OCI-LY1 (cell line): ENCODE data around the gene CCNE1.
A peak's percentile ranks its signal among the peaks of the same experiment; 100 is the strongest.

Experiments used
- H2AFZ ChIP-seq: fragments of 200-600 bp; sonication (generic), shearing (Covaris generic); 2 replicates; pipeline ENCODE4 v1.6.0; 2014; ENCODE audit warnings: antibody characterized with exemption, mild to moderate bottlenecking, low read length
- H3F3A ChIP-seq: fragments of 200-600 bp; sonication (generic), shearing (Covaris generic); 2 replicates; pipeline ENCODE4 v1.6.0; 2014; ENCODE audit warnings: mild to moderate bottlenecking, antibody characterized with exemption, low read length, moderate library complexity; ENCODE audit not compliant: insufficient read depth
- H3K27ac ChIP-seq: fragments of 200-600 bp; sonication (generic); 2 replicates; pipeline ENCODE4 v1.5.1; 2014; ENCODE audit warnings: low read length, mixed run types, mild to moderate bottlenecking, low read depth; ENCODE audit not compliant: poor library complexity, severe bottlenecking
- H3K27me3 ChIP-seq: fragments of 200-600 bp; sonication (generic); 2 replicates; pipeline ENCODE4 v1.6.0; 2014; ENCODE audit warnings: antibody characterized with exemption, mild to moderate bottlenecking, low read length, moderate library complexity; ENCODE audit not compliant: insufficient read depth
- H3K36me3 ChIP-seq: fragments of 200-600 bp; sonication (generic); 2 replicates; pipeline ENCODE4 v1.6.1; 2014; ENCODE audit warnings: mild to moderate bottlenecking, antibody characterized with exemption, low read length, moderate library complexity, mixed read lengths; ENCODE audit not compliant: insufficient read depth
- H3K4me1 ChIP-seq: fragments of 200-600 bp; sonication (generic); 2 replicates; pipeline ENCODE4 v1.5.1; 2014; ENCODE audit warnings: mild to moderate bottlenecking, low read length, moderate library complexity; ENCODE audit not compliant: insufficient read depth, severe bottlenecking
- H3K4me2 ChIP-seq: fragments of 200-600 bp; sonication (generic), shearing (Covaris generic); 2 replicates; pipeline ENCODE4 v1.6.1; 2014; ENCODE audit warnings: low read length
- H3K4me3 ChIP-seq: fragments of 200-600 bp; sonication (generic); 2 replicates; pipeline ENCODE4 v1.5.1; 2014; ENCODE audit warnings: low read length, low read depth, mild to moderate bottlenecking, mixed read lengths; ENCODE audit not compliant: poor library complexity, severe bottlenecking
- H3K79me2 ChIP-seq: fragments of 200-600 bp; shearing (Covaris generic); 2 replicates; pipeline ENCODE4 v1.6.1; 2016; ENCODE audit warnings: mixed run types, low read length, mixed read lengths; ENCODE audit not compliant: insufficient read depth
- H3K9ac ChIP-seq: fragments of 200-600 bp; sonication (generic), shearing (Covaris generic); 2 replicates; pipeline ENCODE4 v1.6.1; 2014; ENCODE audit warnings: mild to moderate bottlenecking, low read length, mixed read lengths
- H3K9me2 ChIP-seq: fragments of 200-600 bp; sonication (generic), shearing (Covaris generic); 2 replicates; pipeline ENCODE4 v1.6.1; 2014; ENCODE audit warnings: low read depth, mild to moderate bottlenecking, low read length, mixed read lengths
- H3K9me3 ChIP-seq: fragments of 200-600 bp; shearing (Covaris generic); 2 replicates; pipeline ENCODE4 v1.6.1; 2014; ENCODE audit warnings: low read length, mixed read lengths
- H4K20me1 ChIP-seq: fragments of 200-600 bp; sonication (generic), shearing (Covaris generic); 2 replicates; pipeline ENCODE4 v1.6.0; 2016; ENCODE audit warnings: mild to moderate bottlenecking, low read length; ENCODE audit not compliant: insufficient read depth
- EZH2 ChIP-seq: fragments of 200-600 bp; sonication (generic), shearing (Covaris generic); IDR thresholded peaks from 2 replicates; pipeline ENCODE4 v1.8.0; 2017; ENCODE audit warnings: borderline replicate concordance, mixed run types, mild to moderate bottlenecking, antibody characterized with exemption, low read length, moderate library complexity, mixed read lengths
- TF ChIP-seq, protein P1 (sequence below): fragments of 200-600 bp; sonication (generic), shearing (Covaris generic); IDR thresholded peaks from 2 replicates; pipeline ENCODE4 v1.5.1; 2017; ENCODE audit warnings: mild to moderate bottlenecking, antibody characterized with exemption, low read length, moderate library complexity, mixed read lengths

The CCNE1 gene

GRCh38 chr19:29769997-29770396, 41.8 kb upstream of the CCNE1 start:
- Histone ChIP-seq H3K9me3 (no peaks in the 10 kb centered on the region), H3K9ac (no peak overlapping the region), H4K20me1 (no peaks in the 10 kb centered on the region), H3K4me3 (no peak overlapping the region), H3K36me3 (no peaks in the 10 kb centered on the region), H3F3A (no peaks in the 10 kb centered on the region), H3K9me2 (no peaks in the 10 kb centered on the region), H3K27ac (no peak overlapping the region), H3K4me2 (no peak overlapping the region), H3K27me3 (no peaks in the 10 kb centered on the region), H3K4me1 (no peaks in the 10 kb centered on the region), H2AFZ (no peak overlapping the region), H3K79me2 (no peaks in the 10 kb centered on the region)
- TF ChIP-seq, protein P1, sequence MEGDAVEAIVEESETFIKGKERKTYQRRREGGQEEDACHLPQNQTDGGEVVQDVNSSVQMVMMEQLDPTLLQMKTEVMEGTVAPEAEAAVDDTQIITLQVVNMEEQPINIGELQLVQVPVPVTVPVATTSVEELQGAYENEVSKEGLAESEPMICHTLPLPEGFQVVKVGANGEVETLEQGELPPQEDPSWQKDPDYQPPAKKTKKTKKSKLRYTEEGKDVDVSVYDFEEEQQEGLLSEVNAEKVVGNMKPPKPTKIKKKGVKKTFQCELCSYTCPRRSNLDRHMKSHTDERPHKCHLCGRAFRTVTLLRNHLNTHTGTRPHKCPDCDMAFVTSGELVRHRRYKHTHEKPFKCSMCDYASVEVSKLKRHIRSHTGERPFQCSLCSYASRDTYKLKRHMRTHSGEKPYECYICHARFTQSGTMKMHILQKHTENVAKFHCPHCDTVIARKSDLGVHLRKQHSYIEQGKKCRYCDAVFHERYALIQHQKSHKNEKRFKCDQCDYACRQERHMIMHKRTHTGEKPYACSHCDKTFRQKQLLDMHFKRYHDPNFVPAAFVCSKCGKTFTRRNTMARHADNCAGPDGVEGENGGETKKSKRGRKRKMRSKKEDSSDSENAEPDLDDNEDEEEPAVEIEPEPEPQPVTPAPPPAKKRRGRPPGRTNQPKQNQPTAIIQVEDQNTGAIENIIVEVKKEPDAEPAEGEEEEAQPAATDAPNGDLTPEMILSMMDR = no peak
- TF ChIP-seq EZH2 = no peak

DNA sequence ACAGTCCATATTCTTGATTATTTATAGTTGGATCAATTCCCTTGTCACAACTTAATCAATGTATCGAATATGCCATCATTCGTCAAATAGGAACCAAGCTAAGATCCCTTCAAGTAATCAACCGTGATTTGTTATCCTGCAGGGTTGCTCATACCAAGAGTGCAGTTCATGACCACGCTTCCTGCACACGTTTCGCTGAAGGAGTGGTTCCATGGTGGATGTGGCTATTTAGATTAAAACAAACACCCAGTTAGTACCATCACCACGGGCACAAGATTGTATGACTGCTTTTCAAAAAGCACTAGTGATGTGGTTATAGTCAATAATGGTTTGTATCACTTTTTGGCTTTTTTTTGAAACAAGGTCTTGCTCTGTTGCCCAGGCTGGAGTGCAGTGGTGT, 41.1 kb upstream of the CCNE1 start:
- H3K4me1 ChIP-seq = no peaks in the 10 kb centered on the region
- H3K79me2 ChIP-seq = no peaks in the 10 kb centered on the region
- H3K4me3 ChIP-seq = no peak overlapping the region
- no peak overlapping the region for H3K9ac ChIP-seq
- no peaks in the 10 kb centered on the region for H3K9me3 ChIP-seq
- no peaks in the 10 kb centered on the region for H3F3A ChIP-seq
- H3K27ac ChIP-seq = no peak overlapping the region
- H4K20me1 ChIP-seq = no peaks in the 10 kb centered on the region
- H3K4me2 ChIP-seq = no peak overlapping the region
- no peak for TF ChIP-seq EZH2
- TF ChIP-seq, protein P1 = no peak
- no peaks in the 10 kb centered on the region for H3K36me3 ChIP-seq
- no peaks in the 10 kb centered on the region for H3K9me2 ChIP-seq
- H2AFZ ChIP-seq = no peak overlapping the region
- no peaks in the 10 kb centered on the region for H3K27me3 ChIP-seq

DNA sequence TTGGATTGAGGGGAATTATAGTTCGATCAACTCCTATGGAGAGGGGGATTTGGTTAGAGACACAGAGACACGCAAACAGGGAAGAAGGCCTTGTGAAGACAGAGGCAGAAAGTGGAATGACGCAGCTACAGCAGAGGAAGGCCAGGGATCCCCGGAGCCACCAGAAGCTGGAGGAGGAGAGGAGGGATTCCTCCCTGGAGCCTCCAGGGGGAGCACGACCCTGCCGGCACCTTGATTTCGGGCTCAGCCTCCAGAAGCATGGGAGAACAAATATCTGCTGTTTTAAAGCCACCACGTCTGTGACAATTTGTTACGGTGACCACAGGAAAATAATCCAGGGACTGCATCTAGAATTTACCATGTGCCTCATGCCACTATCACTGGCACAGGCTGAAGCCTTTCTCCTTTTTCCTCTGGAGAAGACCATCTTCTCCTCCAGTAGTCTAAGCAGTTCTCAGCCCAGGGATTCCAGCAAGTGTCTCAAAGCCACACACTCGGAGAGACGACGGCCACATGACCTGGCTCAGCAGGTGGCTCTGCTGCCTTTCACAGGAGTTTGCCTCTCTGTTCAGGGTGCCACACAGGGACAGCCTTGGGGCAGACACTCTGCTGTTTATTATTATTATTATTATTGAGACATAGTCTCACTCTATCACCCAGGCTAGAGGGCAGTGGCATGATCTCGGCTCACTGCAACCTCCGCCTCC, 39.9 kb upstream of the CCNE1 start:
- Histone ChIP-seq H3K4me3 (no peak overlapping the region), H3K27me3 (no peaks in the 10 kb centered on the region), H3K9me3 (no peaks in the 10 kb centered on the region), H3K9ac (no peak overlapping the region), H3K27ac (no peak overlapping the region), H3K4me1 (no peaks in the 10 kb centered on the region), H3F3A (no peaks in the 10 kb centered on the region), H3K79me2 (no peaks in the 10 kb centered on the region), H3K36me3 (no peaks in the 10 kb centered on the region), H3K9me2 (no peaks in the 10 kb centered on the region), H3K4me2 (no peak overlapping the region), H2AFZ (no peak overlapping the region), H4K20me1 (no peaks in the 10 kb centered on the region)
- no peak for TF ChIP-seq EZH2
- TF ChIP-seq, protein P1 = peak; percentile 26; the same call in 1 of the 2 replicates
